ENCODE data around the gene KPNA1.
A peak's percentile ranks its signal among the peaks of the same experiment; 100 is the strongest.

KPNA1 gene

GRCh38 chr3:122548619-122549018 is 33.9 kb upstream of the KPNA1 start:
- H3K4me1 ChIP-seq (ENCODE audit: control insufficient read depth, insufficient read depth, low read length), result no peaks in the 10 kb centered on the region
- no peaks in the 10 kb centered on the region for H3K36me3 ChIP-seq (ENCODE audit: control insufficient read depth, insufficient read depth, low read length)
- H3K27me3 ChIP-seq (ENCODE audit: control insufficient read depth, insufficient read depth, low read length), result no peaks in the 10 kb centered on the region
- no peak overlapping the region for H3K27ac ChIP-seq (ENCODE audit: low read depth, low read length)
- no peak overlapping the region for H3K9ac ChIP-seq (ENCODE audit: low read length)
- H3K4me3 ChIP-seq (ENCODE audit: low read depth, low read length), result no peak overlapping the region
- no peaks in the 10 kb centered on the region for H3K9me3 ChIP-seq (ENCODE audit: control insufficient read depth, insufficient read depth, low read depth, low read length)

GRCh38 chr3:122548076-122548475 is 33.3 kb upstream of the KPNA1 start:
- H3K4me1 ChIP-seq (ENCODE audit: control insufficient read depth, insufficient read depth, low read length), result no peaks in the 10 kb centered on the region
- no peak overlapping the region for H3K27ac ChIP-seq (ENCODE audit: low read depth, low read length)
- no peaks in the 10 kb centered on the region for H3K36me3 ChIP-seq (ENCODE audit: control insufficient read depth, insufficient read depth, low read length)
- H3K4me3 ChIP-seq (ENCODE audit: low read depth, low read length), result no peak overlapping the region
- H3K9me3 ChIP-seq (ENCODE audit: control insufficient read depth, insufficient read depth, low read depth, low read length), result no peaks in the 10 kb centered on the region
- H3K27me3 ChIP-seq (ENCODE audit: control insufficient read depth, insufficient read depth, low read length), result no peaks in the 10 kb centered on the region
- no peak overlapping the region for H3K9ac ChIP-seq (ENCODE audit: low read length)

- no peak overlapping the region for H3K27ac ChIP-seq (ENCODE audit: low read depth, low read length)
- H3K9ac ChIP-seq (ENCODE audit: low read length), result no peak overlapping the region
- no peaks in the 10 kb centered on the region for H3K4me1 ChIP-seq (ENCODE audit: control insufficient read depth, insufficient read depth, low read length)
- no peak overlapping the region for H3K4me3 ChIP-seq (ENCODE audit: low read depth, low read length)
- no peaks in the 10 kb centered on the region for H3K36me3 ChIP-seq (ENCODE audit: control insufficient read depth, insufficient read depth, low read length)
- H3K9me3 ChIP-seq (ENCODE audit: control insufficient read depth, insufficient read depth, low read depth, low read length), result no peaks in the 10 kb centered on the region
- H3K27me3 ChIP-seq (ENCODE audit: control insufficient read depth, insufficient read depth, low read length), result no peaks in the 10 kb centered on the region
Observed at GRCh38 chr3:122546151-122546550, 31.4 kb upstream of the KPNA1 start.

- no peaks in the 10 kb centered on the region for H3K36me3 ChIP-seq (ENCODE audit: control insufficient read depth, insufficient read depth, low read length)
- H3K9me3 ChIP-seq (ENCODE audit: control insufficient read depth, insufficient read depth, low read depth, low read length), result no peaks in the 10 kb centered on the region
- no peak overlapping the region for H3K9ac ChIP-seq (ENCODE audit: low read length)
Observed at GRCh38 chr3:122538956-122539490, 24.3 kb upstream of the KPNA1 start.

GRCh38 chr3:122536632-122537001 is 21.9 kb upstream of the KPNA1 start:
- H3K4me3 ChIP-seq (ENCODE audit: low read depth, low read length), result peak overlapping the region; percentile 16; the same call in 1 of the 2 replicates
- H3K27ac ChIP-seq (ENCODE audit: low read depth, low read length), result peak overlapping the region; percentile 61; the same call in 1 of the 2 replicates
- peaks cover 37% of the 10 kb centered on the region for H3K4me1 ChIP-seq (ENCODE audit: control insufficient read depth, insufficient read depth, low read length)
- no peaks in the 10 kb centered on the region for H3K36me3 ChIP-seq (ENCODE audit: control insufficient read depth, insufficient read depth, low read length)
- H3K9ac ChIP-seq (ENCODE audit: low read length), result no peak overlapping the region
- no peaks in the 10 kb centered on the region for H3K27me3 ChIP-seq (ENCODE audit: control insufficient read depth, insufficient read depth, low read length)
- H3K9me3 ChIP-seq (ENCODE audit: control insufficient read depth, insufficient read depth, low read depth, low read length), result no peaks in the 10 kb centered on the region

More at GRCh38 chr3:122538956-122539490, 24.3 kb upstream of the KPNA1 start:
- Histone ChIP-seq H3K27ac (ENCODE audit: low read depth, low read length) (no peak overlapping the region), H3K4me1 (ENCODE audit: control insufficient read depth, insufficient read depth, low read length) (peaks cover 31% of the 10 kb centered on the region), H3K27me3 (ENCODE audit: control insufficient read depth, insufficient read depth, low read length) (no peaks in the 10 kb centered on the region), H3K4me3 (ENCODE audit: low read depth, low read length) (no peak overlapping the region)

- Histone ChIP-seq H3K36me3 (ENCODE audit: control insufficient read depth, insufficient read depth, low read length) (no peaks in the 10 kb centered on the region), H3K27ac (ENCODE audit: low read depth, low read length) (no peak overlapping the region), H3K9ac (ENCODE audit: low read length) (no peak overlapping the region)
Observed at GRCh38 chr3:122535964-122536631, 21.4 kb upstream of the KPNA1 start.

GRCh38 chr3:122533931-122534334 is 19.2 kb upstream of the KPNA1 start:
- H3K36me3 ChIP-seq (ENCODE audit: control insufficient read depth, insufficient read depth, low read length), result no peaks in the 10 kb centered on the region
- H3K27ac ChIP-seq (ENCODE audit: low read depth, low read length), result peak overlapping the region; percentile 7; the same call in 1 of the 2 replicates
- H3K27me3 ChIP-seq (ENCODE audit: control insufficient read depth, insufficient read depth, low read length), result no peaks in the 10 kb centered on the region
- H3K4me3 ChIP-seq (ENCODE audit: low read depth, low read length), result no peak overlapping the region
- H3K9me3 ChIP-seq (ENCODE audit: control insufficient read depth, insufficient read depth, low read depth, low read length), result no peaks in the 10 kb centered on the region
- no peak overlapping the region for H3K9ac ChIP-seq (ENCODE audit: low read length)
- H3K4me1 ChIP-seq (ENCODE audit: control insufficient read depth, insufficient read depth, low read length), result peaks cover 37% of the 10 kb centered on the region

More at GRCh38 chr3:122535964-122536631, 21.4 kb upstream of the KPNA1 start:
- Histone ChIP-seq H3K9me3 (ENCODE audit: control insufficient read depth, insufficient read depth, low read depth, low read length) (no peaks in the 10 kb centered on the region), H3K4me1 (ENCODE audit: control insufficient read depth, insufficient read depth, low read length) (peaks cover 37% of the 10 kb centered on the region), H3K4me3 (ENCODE audit: low read depth, low read length) (peak overlapping the region; percentile 16; the same call in 1 of the 2 replicates), H3K27me3 (ENCODE audit: control insufficient read depth, insufficient read depth, low read length) (no peaks in the 10 kb centered on the region)

- Histone ChIP-seq H3K36me3 (ENCODE audit: control insufficient read depth, insufficient read depth, low read length) (no peaks in the 10 kb centered on the region), H3K9me3 (ENCODE audit: control insufficient read depth, insufficient read depth, low read depth, low read length) (no peaks in the 10 kb centered on the region), H3K9ac (ENCODE audit: low read length) (no peak overlapping the region), H3K27me3 (ENCODE audit: control insufficient read depth, insufficient read depth, low read length) (no peaks in the 10 kb centered on the region), H3K4me3 (ENCODE audit: low read depth, low read length) (no peak overlapping the region), H3K27ac (ENCODE audit: low read depth, low read length) (peak overlapping the region; percentile 7; the same call in 1 of the 2 replicates), H3K4me1 (ENCODE audit: control insufficient read depth, insufficient read depth, low read length) (peaks cover 37% of the 10 kb centered on the region)
Observed at GRCh38 chr3:122533480-122533879, 18.7 kb upstream of the KPNA1 start.

- no peak overlapping the region for H3K4me3 ChIP-seq (ENCODE audit: low read depth, low read length)
- H3K9me3 ChIP-seq (ENCODE audit: control insufficient read depth, insufficient read depth, low read depth, low read length), result no peaks in the 10 kb centered on the region
- no peaks in the 10 kb centered on the region for H3K27me3 ChIP-seq (ENCODE audit: control insufficient read depth, insufficient read depth, low read length)
- H3K36me3 ChIP-seq (ENCODE audit: control insufficient read depth, insufficient read depth, low read length), result no peaks in the 10 kb centered on the region
- peaks cover 10% of the 10 kb centered on the region; the same call in 1 of the 2 replicates for H3K4me1 ChIP-seq (ENCODE audit: control insufficient read depth, insufficient read depth, low read length)
- H3K27ac ChIP-seq (ENCODE audit: low read depth, low read length), result no peak overlapping the region
- no peak overlapping the region for H3K9ac ChIP-seq (ENCODE audit: low read length)
Observed at GRCh38 chr3:122530164-122530563, 15.4 kb upstream of the KPNA1 start.

- H3K36me3 ChIP-seq (ENCODE audit: control insufficient read depth, insufficient read depth, low read length), result no peaks in the 10 kb centered on the region
- no peak overlapping the region for H3K27ac ChIP-seq (ENCODE audit: low read depth, low read length)
- no peak overlapping the region for H3K9ac ChIP-seq (ENCODE audit: low read length)
- no peaks in the 10 kb centered on the region for H3K27me3 ChIP-seq (ENCODE audit: control insufficient read depth, insufficient read depth, low read length)
- no peak overlapping the region for H3K4me3 ChIP-seq (ENCODE audit: low read depth, low read length)
- H3K9me3 ChIP-seq (ENCODE audit: control insufficient read depth, insufficient read depth, low read depth, low read length), result no peaks in the 10 kb centered on the region
- no peaks in the 10 kb centered on the region for H3K4me1 ChIP-seq (ENCODE audit: control insufficient read depth, insufficient read depth, low read length)
Observed at GRCh38 chr3:122523317-122523716, 8.6 kb upstream of the KPNA1 start.

- no peak overlapping the region for H3K4me3 ChIP-seq (ENCODE audit: low read depth, low read length)
- no peaks in the 10 kb centered on the region for H3K4me1 ChIP-seq (ENCODE audit: control insufficient read depth, insufficient read depth, low read length)
- no peak overlapping the region for H3K27ac ChIP-seq (ENCODE audit: low read depth, low read length)
- no peaks in the 10 kb centered on the region for H3K9me3 ChIP-seq (ENCODE audit: control insufficient read depth, insufficient read depth, low read depth, low read length)
- no peaks in the 10 kb centered on the region for H3K27me3 ChIP-seq (ENCODE audit: control insufficient read depth, insufficient read depth, low read length)
- no peaks in the 10 kb centered on the region for H3K36me3 ChIP-seq (ENCODE audit: control insufficient read depth, insufficient read depth, low read length)
- H3K9ac ChIP-seq (ENCODE audit: low read length), result no peak overlapping the region
Observed at GRCh38 chr3:122520861-122521260, 6.1 kb upstream of the KPNA1 start.

Measured in HUES6 (cell line).